Measurements from ENCODE around the gene KCTD16.

GRCh38 chr5:144487207-144487606 is 316.5 kb downstream of the KCTD16 start:
- TF ChIP-seq CTCF (IDR thresholded peaks at IDR 0.05; ENCODE audit: insufficient read depth, low read depth, low read length) (no peak), EZH2 (IDR thresholded peaks at IDR 0.05; ENCODE audit: insufficient read depth, low read length) (no peak)
